Keratinocyte (primary cell): ENCODE measurements around the gene LDLRAD4. TPM values are rescaled to one million over a fixed set of nuclear protein-coding genes. Genes with fewer than 3 reads are reported as not detected.

Source experiments
- DNase-seq: peaks from one replicate; pipeline ENCODE4 v3.0.0-alpha.2; 2011; ENCODE audit warnings: low read depth, missing footprints, low spot score
- FAIRE-seq: peaks from 2 replicates; lab custom pipeline; 2011; peaks lifted over from hg19 to GRCh38; lab: Jason Lieb, UNC
- H2AFZ ChIP-seq: 2 replicates; pipeline ENCODE4 v1.6.0; 2012; ENCODE audit warnings: low read length, control low read depth, inconsistent platforms; ENCODE audit not compliant: control insufficient read depth
- H3K27ac ChIP-seq: 2 replicates; pipeline ENCODE4 v1.5.1; 2011; ENCODE audit warnings: low read length; ENCODE audit not compliant: control insufficient read depth, insufficient read depth
- H3K27me3 ChIP-seq: 3 replicates; pipeline ENCODE4 v1.6.0; 2011; ENCODE audit warnings: low read length; ENCODE audit not compliant: control insufficient read depth, insufficient read depth; ENCODE audit errors: extremely low read depth
- H3K36me3 ChIP-seq, 2 experiments: 2 replicates in 1 of 2; 3 replicates in 1 of 2; pipeline ENCODE4 v1.5.1; 2011; ENCODE audit warnings: low read length in 2 of 2, mild to moderate bottlenecking in 1 of 2; ENCODE audit not compliant: control insufficient read depth in 2 of 2, insufficient read depth in 2 of 2; ENCODE audit errors: extremely low read depth in 1 of 2
- H3K4me1 ChIP-seq: 3 replicates; pipeline ENCODE4 v1.5.1; 2011; ENCODE audit warnings: low read length; ENCODE audit not compliant: control insufficient read depth, insufficient read depth; ENCODE audit errors: extremely low read depth
- H3K4me2 ChIP-seq: 3 replicates; pipeline ENCODE4 v1.6.0; 2011; ENCODE audit warnings: low read depth, low read length; ENCODE audit not compliant: control insufficient read depth, insufficient read depth; ENCODE audit errors: extremely low read depth
- H3K4me3 ChIP-seq, 3 experiments: fragments of 200-600 bp in 1 of 3; sonication (generic) in 1 of 3; 2 replicates in 2 of 3; 3 replicates in 1 of 3; pipeline ENCODE4 v1.5.1; 2011 to 2016; ENCODE audit warnings: low read length in 3 of 3, mild to moderate bottlenecking in 3 of 3, control low read depth in 2 of 3, inconsistent platforms in 1 of 3, low read depth in 1 of 3, mixed read lengths in 1 of 3, mixed run types in 1 of 3, moderate library complexity in 1 of 3; ENCODE audit not compliant: control insufficient read depth in 2 of 3, insufficient read depth in 2 of 3; ENCODE audit errors: extremely low read depth in 1 of 3
- H3K79me2 ChIP-seq: 2 replicates; pipeline ENCODE4 v1.6.0; 2012; ENCODE audit warnings: low read length; ENCODE audit not compliant: control insufficient read depth, insufficient read depth
- H3K9ac ChIP-seq: 3 replicates; pipeline ENCODE4 v1.6.0; 2011; ENCODE audit warnings: low read length; ENCODE audit not compliant: control insufficient read depth, insufficient read depth; ENCODE audit errors: extremely low read depth
- H3K9me1 ChIP-seq: 3 replicates; pipeline ENCODE4 v1.6.0; 2011; ENCODE audit warnings: low read length; ENCODE audit not compliant: control insufficient read depth, insufficient read depth; ENCODE audit errors: extremely low read depth
- H3K9me3 ChIP-seq: 2 replicates; pipeline ENCODE4 v1.5.1; 2012; ENCODE audit warnings: low read depth, low read length; ENCODE audit not compliant: control insufficient read depth
- H4K20me1 ChIP-seq: 3 replicates; pipeline ENCODE4 v1.6.0; 2011; ENCODE audit warnings: low read length; ENCODE audit not compliant: control insufficient read depth, insufficient read depth; ENCODE audit errors: extremely low read depth
- CTCF ChIP-seq, 3 experiments: IDR thresholded peaks in 1 of 3; conservative IDR thresholded peaks in 1 of 3; optimal IDR thresholded peaks in 1 of 3; 2 replicates in 2 of 3; 3 replicates in 1 of 3; pipeline versions ENCODE3 to v1.5.1; 2011; ENCODE audit warnings: low read length in 3 of 3, mild to moderate bottlenecking in 3 of 3, moderate library complexity in 2 of 3, control low read depth in 1 of 3, inconsistent platforms in 1 of 3; ENCODE audit not compliant: insufficient read depth in 2 of 3; ENCODE audit errors: extremely low read depth in 1 of 3
- EZH2 ChIP-seq: IDR thresholded peaks from one replicate; pipeline ENCODE4 v1.6.1; 2012; ENCODE audit warnings: inconsistent platforms, mild to moderate bottlenecking, low read length, moderate library complexity
- dilution Hi-C: fragments of 300-500 bp; cut with MboI; formaldehyde crosslinking; loops from one replicate; pipeline ENCODE4 v1.7.0; 2020; ENCODE audit warnings: low sequenced_read_pairs; ENCODE audit not compliant: extremely low pct_ligation_motif_present
- polyA plus RNA-seq, 5 experiments: library from polyadenylated mRNA; depleted of rRNA in 3 of 5; stranded (reverse) in 3 of 5; stranded (forward) in 1 of 5; unstranded in 1 of 5; fragments of >200 nt; gene quantifications; 1 replicate in 1 of 5; 2 replicates in 3 of 5; 3 replicates in 1 of 5; pipeline versions ENCODE4 v1.2.1 to v1.2.3, GENCODE V29; 2011 to 2012; ENCODE audit warnings: missing spikeins in 2 of 5, low read depth in 1 of 5, low replicate concordance in 1 of 5

The LDLRAD4 gene
- polyA plus RNA-seq, 1 donor (not counting 4 experiments of a cell fraction or from before 2014, with no cell fraction given) = not detected

- FAIRE-seq (no peak), DNase-seq (no peak)
- TF ChIP-seq EZH2 = no peak
- no peak for TF ChIP-seq CTCF (optimal IDR thresholded peaks at IDR 0.05 in 1 of 3, IDR thresholded peaks at IDR 0.05 in 1 of 3, conservative IDR thresholded peaks at IDR 0.05 in 1 of 3; ENCODE audit: extremely low read depth in 1 of 3, insufficient read depth in 2 of 3, low read length in 3 of 3)
- no peak overlapping the region for H3K9ac ChIP-seq
- no peaks in the 10 kb centered on the region for H3K79me2 ChIP-seq
- H3K9me1 ChIP-seq = no peaks in the 10 kb centered on the region
- no peaks in the 10 kb centered on the region for H3K9me3 ChIP-seq
- H3K4me1 ChIP-seq = peaks cover 8% of the 10 kb centered on the region
- H3K4me3 ChIP-seq = no peak overlapping the region
- H3K27me3 ChIP-seq = no peaks in the 10 kb centered on the region
- no peaks in the 10 kb centered on the region for H4K20me1 ChIP-seq
- dilution Hi-C loops = no loop called here
- no peak overlapping the region for H3K27ac ChIP-seq
- no peaks in the 10 kb centered on the region for H3K36me3 ChIP-seq
- H3K4me2 ChIP-seq = no peak overlapping the region
- no peak overlapping the region for H2AFZ ChIP-seq
Observed at GRCh38 chr18:13379062-13379865, 160.7 kb downstream of the LDLRAD4 start.

- Histone ChIP-seq H3K27me3 (no peaks in the 10 kb centered on the region), H3K27ac (no peak overlapping the region), H2AFZ (no peak overlapping the region), H3K9me3 (no peaks in the 10 kb centered on the region), H3K79me2 (no peaks in the 10 kb centered on the region), H3K9ac (no peak overlapping the region), H3K4me2 (no peak overlapping the region), H3K36me3 (no peaks in the 10 kb centered on the region), H3K9me1 (no peaks in the 10 kb centered on the region), H3K4me1 (peaks cover 5% of the 10 kb centered on the region), H3K4me3 (no peak overlapping the region), H4K20me1 (no peaks in the 10 kb centered on the region)
- dilution Hi-C loops = no loop called here
- FAIRE-seq (no peak), DNase-seq (no peak)
- no peak for TF ChIP-seq CTCF (optimal IDR thresholded peaks at IDR 0.05 in 1 of 3, IDR thresholded peaks at IDR 0.05 in 1 of 3, conservative IDR thresholded peaks at IDR 0.05 in 1 of 3; ENCODE audit: extremely low read depth in 1 of 3, insufficient read depth in 2 of 3, low read length in 3 of 3)
- TF ChIP-seq EZH2 = no peak
Observed at GRCh38 chr18:13379930-13380690, 161.6 kb downstream of the LDLRAD4 start.
